Keratinocyte (primary cell): ENCODE measurements around the gene YWHAB. TPM values are rescaled to one million over a fixed set of nuclear protein-coding genes. Genes with fewer than 3 reads are reported as not detected.

Source experiments
- DNase-seq: peaks from one replicate; pipeline ENCODE4 v3.0.0-alpha.2; 2011; ENCODE audit warnings: low read depth, missing footprints, low spot score
- FAIRE-seq: peaks from 2 replicates; lab custom pipeline; 2011; peaks lifted over from hg19 to GRCh38; lab: Jason Lieb, UNC
- H2AFZ ChIP-seq: 2 replicates; pipeline ENCODE4 v1.6.0; 2012; ENCODE audit warnings: low read length, control low read depth, inconsistent platforms; ENCODE audit not compliant: control insufficient read depth
- H3K27ac ChIP-seq: 2 replicates; pipeline ENCODE4 v1.5.1; 2011; ENCODE audit warnings: low read length; ENCODE audit not compliant: control insufficient read depth, insufficient read depth
- H3K27me3 ChIP-seq: 3 replicates; pipeline ENCODE4 v1.6.0; 2011; ENCODE audit warnings: low read length; ENCODE audit not compliant: control insufficient read depth, insufficient read depth; ENCODE audit errors: extremely low read depth
- H3K36me3 ChIP-seq, 2 experiments: 2 replicates in 1 of 2; 3 replicates in 1 of 2; pipeline ENCODE4 v1.5.1; 2011; ENCODE audit warnings: low read length in 2 of 2, mild to moderate bottlenecking in 1 of 2; ENCODE audit not compliant: control insufficient read depth in 2 of 2, insufficient read depth in 2 of 2; ENCODE audit errors: extremely low read depth in 1 of 2
- H3K4me1 ChIP-seq: 3 replicates; pipeline ENCODE4 v1.5.1; 2011; ENCODE audit warnings: low read length; ENCODE audit not compliant: control insufficient read depth, insufficient read depth; ENCODE audit errors: extremely low read depth
- H3K4me2 ChIP-seq: 3 replicates; pipeline ENCODE4 v1.6.0; 2011; ENCODE audit warnings: low read depth, low read length; ENCODE audit not compliant: control insufficient read depth, insufficient read depth; ENCODE audit errors: extremely low read depth
- H3K4me3 ChIP-seq, 3 experiments: fragments of 200-600 bp in 1 of 3; sonication (generic) in 1 of 3; 2 replicates in 2 of 3; 3 replicates in 1 of 3; pipeline ENCODE4 v1.5.1; 2011 to 2016; ENCODE audit warnings: low read length in 3 of 3, mild to moderate bottlenecking in 3 of 3, control low read depth in 2 of 3, inconsistent platforms in 1 of 3, low read depth in 1 of 3, mixed read lengths in 1 of 3, mixed run types in 1 of 3, moderate library complexity in 1 of 3; ENCODE audit not compliant: control insufficient read depth in 2 of 3, insufficient read depth in 2 of 3; ENCODE audit errors: extremely low read depth in 1 of 3
- H3K79me2 ChIP-seq: 2 replicates; pipeline ENCODE4 v1.6.0; 2012; ENCODE audit warnings: low read length; ENCODE audit not compliant: control insufficient read depth, insufficient read depth
- H3K9ac ChIP-seq: 3 replicates; pipeline ENCODE4 v1.6.0; 2011; ENCODE audit warnings: low read length; ENCODE audit not compliant: control insufficient read depth, insufficient read depth; ENCODE audit errors: extremely low read depth
- H3K9me1 ChIP-seq: 3 replicates; pipeline ENCODE4 v1.6.0; 2011; ENCODE audit warnings: low read length; ENCODE audit not compliant: control insufficient read depth, insufficient read depth; ENCODE audit errors: extremely low read depth
- H3K9me3 ChIP-seq: 2 replicates; pipeline ENCODE4 v1.5.1; 2012; ENCODE audit warnings: low read depth, low read length; ENCODE audit not compliant: control insufficient read depth
- H4K20me1 ChIP-seq: 3 replicates; pipeline ENCODE4 v1.6.0; 2011; ENCODE audit warnings: low read length; ENCODE audit not compliant: control insufficient read depth, insufficient read depth; ENCODE audit errors: extremely low read depth
- EZH2 ChIP-seq: IDR thresholded peaks from one replicate; pipeline ENCODE4 v1.6.1; 2012; ENCODE audit warnings: inconsistent platforms, mild to moderate bottlenecking, low read length, moderate library complexity
- dilution Hi-C: fragments of 300-500 bp; cut with MboI; formaldehyde crosslinking; loops from one replicate; pipeline ENCODE4 v1.7.0; 2020; ENCODE audit warnings: low sequenced_read_pairs; ENCODE audit not compliant: extremely low pct_ligation_motif_present
- polyA plus RNA-seq, 5 experiments: library from polyadenylated mRNA; depleted of rRNA in 3 of 5; stranded (reverse) in 3 of 5; stranded (forward) in 1 of 5; unstranded in 1 of 5; fragments of >200 nt; gene quantifications; 1 replicate in 1 of 5; 2 replicates in 3 of 5; 3 replicates in 1 of 5; pipeline versions ENCODE4 v1.2.1 to v1.2.3, GENCODE V29; 2011 to 2012; ENCODE audit warnings: missing spikeins in 2 of 5, low read depth in 1 of 5, low replicate concordance in 1 of 5
- TF ChIP-seq, protein P1 (sequence below), 3 experiments: IDR thresholded peaks in 1 of 3; conservative IDR thresholded peaks in 1 of 3; optimal IDR thresholded peaks in 1 of 3; 2 replicates in 2 of 3; 3 replicates in 1 of 3; pipeline versions ENCODE3 to v1.5.1; 2011; ENCODE audit warnings: low read length in 3 of 3, mild to moderate bottlenecking in 3 of 3, moderate library complexity in 2 of 3, control low read depth in 1 of 3, inconsistent platforms in 1 of 3; ENCODE audit not compliant: insufficient read depth in 2 of 3; ENCODE audit errors: extremely low read depth in 1 of 3

YWHAB gene
- polyA plus RNA-seq, 1 donor (not counting 4 experiments of a cell fraction or from before 2014, with no cell fraction given), result 214 TPM

DNA sequence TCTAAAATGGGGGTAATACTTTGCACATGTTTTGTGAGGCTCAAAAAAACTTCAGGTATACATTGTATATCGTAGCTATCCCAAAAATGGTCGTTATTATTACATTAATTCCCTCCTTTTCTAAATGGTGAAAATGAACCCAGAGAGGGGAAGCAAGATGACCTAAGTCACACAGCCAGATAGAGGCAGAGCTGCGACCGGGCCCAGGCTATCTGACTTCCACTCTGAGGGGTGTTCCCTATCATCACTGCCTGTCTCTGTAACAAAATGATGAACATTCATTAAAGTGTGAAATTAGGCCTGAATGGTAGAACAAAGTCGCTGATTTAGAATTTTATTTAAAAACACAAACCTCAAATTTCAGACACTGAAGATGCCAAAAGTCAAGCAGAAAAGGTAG lies 46.0 kb upstream of the YWHAB start:
- FAIRE-seq, result no peak
- dilution Hi-C loops, result no loop called here
- H3K36me3 ChIP-seq, result no peaks in the 10 kb centered on the region

DNA sequence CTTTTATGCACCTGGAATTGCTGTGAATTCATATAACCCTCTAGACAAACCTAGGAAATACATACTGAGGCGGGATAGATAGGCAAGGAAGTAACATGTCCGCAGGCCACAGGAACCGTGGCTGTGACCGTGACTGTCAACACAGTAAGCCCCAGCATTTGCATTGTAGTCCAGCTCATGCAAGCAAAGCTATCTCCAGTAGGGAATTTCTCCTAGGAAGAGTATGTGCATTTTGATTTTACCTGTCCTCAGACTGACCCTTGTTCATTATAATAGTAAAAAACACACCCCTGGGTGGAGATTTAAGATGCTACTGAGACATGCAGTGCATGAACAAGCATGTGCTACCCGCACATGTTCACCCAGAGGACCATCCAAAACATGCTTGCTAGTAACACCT lies 44.7 kb upstream of the YWHAB start:
- Histone ChIP-seq H3K9me3 (no peaks in the 10 kb centered on the region), H3K4me3 (no peak overlapping the region), H3K4me2 (no peak overlapping the region), H3K4me1 (no peaks in the 10 kb centered on the region), H2AFZ (no peak overlapping the region), H3K9ac (no peak overlapping the region), H3K27ac (no peak overlapping the region), H3K9me1 (no peaks in the 10 kb centered on the region), H3K27me3 (peaks cover 21% of the 10 kb centered on the region), H4K20me1 (no peaks in the 10 kb centered on the region), H3K36me3 (no peaks in the 10 kb centered on the region), H3K79me2 (no peaks in the 10 kb centered on the region)
- no peak for FAIRE-seq
- no peak for TF ChIP-seq EZH2
- TF ChIP-seq, protein P1, sequence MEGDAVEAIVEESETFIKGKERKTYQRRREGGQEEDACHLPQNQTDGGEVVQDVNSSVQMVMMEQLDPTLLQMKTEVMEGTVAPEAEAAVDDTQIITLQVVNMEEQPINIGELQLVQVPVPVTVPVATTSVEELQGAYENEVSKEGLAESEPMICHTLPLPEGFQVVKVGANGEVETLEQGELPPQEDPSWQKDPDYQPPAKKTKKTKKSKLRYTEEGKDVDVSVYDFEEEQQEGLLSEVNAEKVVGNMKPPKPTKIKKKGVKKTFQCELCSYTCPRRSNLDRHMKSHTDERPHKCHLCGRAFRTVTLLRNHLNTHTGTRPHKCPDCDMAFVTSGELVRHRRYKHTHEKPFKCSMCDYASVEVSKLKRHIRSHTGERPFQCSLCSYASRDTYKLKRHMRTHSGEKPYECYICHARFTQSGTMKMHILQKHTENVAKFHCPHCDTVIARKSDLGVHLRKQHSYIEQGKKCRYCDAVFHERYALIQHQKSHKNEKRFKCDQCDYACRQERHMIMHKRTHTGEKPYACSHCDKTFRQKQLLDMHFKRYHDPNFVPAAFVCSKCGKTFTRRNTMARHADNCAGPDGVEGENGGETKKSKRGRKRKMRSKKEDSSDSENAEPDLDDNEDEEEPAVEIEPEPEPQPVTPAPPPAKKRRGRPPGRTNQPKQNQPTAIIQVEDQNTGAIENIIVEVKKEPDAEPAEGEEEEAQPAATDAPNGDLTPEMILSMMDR (optimal IDR thresholded peaks at IDR 0.05 in 1 of 3, IDR thresholded peaks at IDR 0.05 in 1 of 3, conservative IDR thresholded peaks at IDR 0.05 in 1 of 3; ENCODE audit: extremely low read depth in 1 of 3, insufficient read depth in 2 of 3, low read length in 3 of 3), result no peak
- dilution Hi-C loops, result no loop called here
- DNase-seq, result no peak

More for the DNA sequence above, 46.0 kb upstream of the YWHAB start:
- Histone ChIP-seq H3K9ac (no peak overlapping the region), H3K4me2 (no peak overlapping the region), H3K9me3 (no peaks in the 10 kb centered on the region), H3K4me1 (no peaks in the 10 kb centered on the region), H3K4me3 (no peak overlapping the region), H4K20me1 (no peaks in the 10 kb centered on the region), H3K79me2 (no peaks in the 10 kb centered on the region), H3K9me1 (no peaks in the 10 kb centered on the region), H3K27ac (no peak overlapping the region), H3K27me3 (peaks cover 30% of the 10 kb centered on the region), H2AFZ (no peak overlapping the region)
- TF ChIP-seq EZH2, result no peak
- TF ChIP-seq, protein P1 (optimal IDR thresholded peaks at IDR 0.05 in 1 of 3, IDR thresholded peaks at IDR 0.05 in 1 of 3, conservative IDR thresholded peaks at IDR 0.05 in 1 of 3; ENCODE audit: extremely low read depth in 1 of 3, insufficient read depth in 2 of 3, low read length in 3 of 3), result no peak
- no peak for DNase-seq
